ENCODE measurements around the gene HID1.

The HID1 gene

GRCh38 chr17:74946641-74947040 lies 25.9 kb downstream of the HID1 start:
- DNase-seq = no peak

- DNase-seq = no peak
These were observed 27.0 kb downstream of the HID1 start for GRCh38 chr17:74945543-74945942.

- no peak for DNase-seq
These were observed 28.6 kb downstream of the HID1 start for GRCh38 chr17:74943808-74944522.

- DNase-seq = no peak
These were observed 31.3 kb downstream of the HID1 start for GRCh38 chr17:74941128-74941725.

GRCh38 chr17:74939534-74939933 lies 33.0 kb downstream of the HID1 start:
- no peak for DNase-seq

- no peak for DNase-seq
These were observed 34.2 kb downstream of the HID1 start for GRCh38 chr17:74938194-74938950.

GRCh38 chr17:74937064-74938051 lies 35.2 kb downstream of the HID1 start:
- no peak for DNase-seq

GRCh38 chr17:74936470-74936799 lies 36.1 kb downstream of the HID1 start:
- no peak for DNase-seq

GRCh38 chr17:74935585-74936469 lies 36.7 kb downstream of the HID1 start, which contains the start of gene OTOP3:
OTOP3 (plus strand) TSS chr17:74935898; CDS start chr17:74935922, 24 bp downstream.
- DNase-seq = no peak

- DNase-seq = no peak
These were observed 37.5 kb downstream of the HID1 start for GRCh38 chr17:74935048-74935447.

- DNase-seq = no peak
These were observed 42.0 kb downstream of the HID1 start for GRCh38 chr17:74930535-74931036.

- DNase-seq = no peak
These were observed 43.8 kb downstream of the HID1 start for GRCh38 chr17:74928786-74929185.

GRCh38 chr17:74925242-74925641 lies 47.3 kb downstream of the HID1 start:
- no peak for DNase-seq

- DNase-seq = no peak
These were observed 48.2 kb downstream of the HID1 start, which contains the start of gene OTOP2 for GRCh38 chr17:74924250-74924948. OTOP2 (plus strand) TSS chr17:74924273; CDS start chr17:74924633, 360 bp downstream.

- no peak for DNase-seq
These were observed 48.9 kb downstream of the HID1 start for GRCh38 chr17:74923538-74924249.

- no peak for DNase-seq
These were observed 49.6 kb downstream of the HID1 start, which contains the start of gene USH1G for GRCh38 chr17:74922694-74923537. USH1G (minus strand) TSS chr17:74923255; CDS start chr17:74923073, 182 bp downstream.

GRCh38 chr17:74922172-74922571 lies 50.4 kb downstream of the HID1 start:
- DNase-seq = no peak

GRCh38 chr17:74921769-74922168 lies 50.8 kb downstream of the HID1 start:
- DNase-seq = no peak

All from NCI-H1436 treated with DMSO at 0.1 percent for 48 hours (cell line).